C4-2B (cell line): ENCODE measurements around the gene FHIP1B.

Experiments used
- CTCF ChIP-seq: fragments of 450-650 bp; conservative IDR thresholded peaks from 2 replicates; pipeline ENCODE4 v1.5.1; 2017; ENCODE audit warnings: mild to moderate bottlenecking
- ZFX ChIP-seq: fragments of 450-650 bp; IDR thresholded peaks from 2 replicates; pipeline ENCODE4 v1.6.1; 2017

DNA sequence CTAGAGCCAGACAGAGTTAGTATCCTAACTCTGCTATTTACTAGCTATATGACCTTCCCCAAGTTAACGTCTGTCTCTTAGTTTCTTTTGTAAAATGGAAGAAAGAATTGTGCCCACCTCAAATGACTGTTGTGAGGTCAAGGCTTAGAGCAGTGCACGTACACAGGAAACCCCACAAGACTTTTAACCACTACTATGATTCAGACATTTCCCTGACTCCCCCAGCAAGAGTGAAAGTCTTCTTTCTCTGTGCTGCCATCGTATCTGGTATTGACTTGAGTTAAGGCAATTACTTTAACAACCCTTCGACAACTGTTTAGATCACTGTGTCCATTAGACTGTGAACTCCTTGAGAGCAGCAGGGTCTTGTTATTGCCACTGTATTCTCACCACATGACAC is 38.0 kb downstream of the FHIP1B start:
- TF ChIP-seq CTCF (no peak), ZFX (no peak)
